Thoracic aorta (tissue), 2 donors: Measurements from ENCODE around the gene BCL10. TPM values are rescaled to one million over a fixed set of nuclear protein-coding genes. Genes with fewer than 3 reads are reported as not detected.

Experiments
- ATAC-seq: fragments of 150-250 bp; one replicate; pipeline ENCODE4 v1.8.0; 2017; ENCODE audit warnings: low read depth; ENCODE audit not compliant: insufficient number of reproducible peaks, low FRiP score
- DNase-seq: peaks from one replicate; pipeline ENCODE4 v3.0.0-alpha.2; 2020; ENCODE audit warnings: low spot score
- H3K27ac ChIP-seq, 2 donors: fragments of 200-600 bp; sonication (generic); 1 replicate in 1 of 2; 2 replicates in 1 of 2; pipeline ENCODE4 v1.5.1; 2016; ENCODE audit warnings: mild to moderate bottlenecking in 2 of 2, moderate library complexity in 2 of 2
- H3K27me3 ChIP-seq: fragments of 200-600 bp; sonication (generic); replicated peaks from 2 replicates; pipeline ENCODE4 v1.6.0; 2016; ENCODE audit warnings: mild to moderate bottlenecking; ENCODE audit not compliant: insufficient read depth
- H3K36me3 ChIP-seq: fragments of 200-600 bp; sonication (generic); one replicate; pipeline ENCODE4 v1.5.1; 2016
- H3K4me1 ChIP-seq, 2 donors: fragments of 200-600 bp; sonication (generic); 1 replicate in 1 of 2; 2 replicates in 1 of 2; pipeline versions ENCODE4 v1.5.1 to v1.6.0; 2016; ENCODE audit warnings: low read depth in 2 of 2, mild to moderate bottlenecking in 1 of 2; ENCODE audit not compliant: control insufficient read depth in 1 of 2
- H3K4me3 ChIP-seq: fragments of 200-600 bp; sonication (generic); 2 replicates; pipeline ENCODE4 v1.5.1; 2016; ENCODE audit warnings: mild to moderate bottlenecking
- H3K9me3 ChIP-seq: fragments of 200-600 bp; sonication (generic); 2 replicates; pipeline ENCODE4 v1.5.1; 2016
- total RNA-seq, 2 donors: library from RNA; depleted of rRNA; stranded (reverse); fragments of >200 nt; gene quantifications; one replicate each; pipeline versions ENCODE4 v1.1.0 to v1.2.3, GENCODE V29; 2016
- TF ChIP-seq, protein P1 (sequence below): fragments of 200-600 bp; sonication (generic); IDR thresholded peaks from one replicate; pipeline ENCODE4 v1.5.1; 2019; ENCODE audit warnings: antibody characterized with exemption

Gene BCL10
- total RNA-seq, 2 donors from 2014 or later = 13.8 to 34.2 TPM

DNA sequence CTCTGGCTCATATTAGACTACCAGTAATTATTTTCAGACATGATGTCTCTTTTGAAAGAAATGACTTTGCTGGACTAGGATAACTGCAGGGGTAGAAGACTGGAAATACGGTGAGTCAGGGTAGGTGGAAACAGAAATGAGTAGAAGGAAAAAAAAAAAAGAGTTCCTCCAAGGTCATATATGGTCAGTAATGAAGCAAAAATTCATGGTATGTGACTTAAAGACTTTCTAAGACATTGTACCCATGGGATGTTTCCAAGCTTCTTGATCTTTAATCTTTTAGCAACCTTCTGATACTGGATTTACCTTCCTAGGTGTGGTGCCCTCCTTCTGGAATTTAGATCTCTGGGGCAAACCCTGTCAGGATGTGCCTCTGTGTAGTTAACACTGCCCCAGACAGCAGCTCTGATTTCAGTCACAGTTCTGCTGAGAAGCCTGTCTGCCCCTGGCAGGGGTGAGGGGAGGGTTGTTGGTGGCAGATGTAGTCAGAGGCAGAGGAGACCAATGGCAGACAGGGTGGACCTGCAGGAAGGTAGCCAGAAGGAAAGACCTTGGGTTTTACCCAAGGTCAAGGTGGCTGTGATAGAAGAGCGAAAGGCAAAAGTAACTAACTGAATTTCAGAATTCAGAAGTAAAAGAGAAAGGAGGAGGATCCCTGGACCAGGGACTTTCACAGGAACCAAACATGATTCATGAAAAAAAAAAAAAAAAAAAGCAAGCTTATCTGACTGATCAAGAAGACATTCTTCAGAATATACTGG, 44.1 kb upstream of the BCL10 start:
- Histone ChIP-seq H3K27me3 (no peaks in the 10 kb centered on the region), H3K27ac (peak overlapping the region in 1 of 2 donors; percentile 65)

DNA sequence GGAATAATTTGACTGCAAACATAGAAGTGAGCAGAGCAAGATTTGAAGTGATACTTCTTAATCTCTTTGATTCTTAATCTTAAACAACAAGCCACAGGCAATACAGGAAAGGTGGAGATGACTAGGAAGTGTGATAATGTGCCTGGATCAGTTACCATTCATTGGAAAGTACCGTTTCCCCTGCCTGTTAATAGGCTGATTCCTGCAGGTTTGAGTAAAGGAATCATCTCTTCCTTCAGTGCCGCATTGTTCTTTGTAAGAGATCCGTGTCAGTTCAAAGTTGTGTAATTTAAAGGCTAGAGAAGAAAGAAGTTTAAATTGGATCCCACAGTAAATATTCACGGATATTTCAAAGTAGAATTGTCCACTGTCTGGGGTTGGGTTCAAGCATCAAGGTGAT, 43.5 kb upstream of the BCL10 start:
- no peaks in the 10 kb centered on the region for H3K36me3 ChIP-seq
- no peaks in the 10 kb centered on the region for H3K9me3 ChIP-seq
- H3K4me3 ChIP-seq = no peak overlapping the region
- no peaks in the 10 kb centered on the region for H3K27me3 ChIP-seq
- TF ChIP-seq, protein P1, sequence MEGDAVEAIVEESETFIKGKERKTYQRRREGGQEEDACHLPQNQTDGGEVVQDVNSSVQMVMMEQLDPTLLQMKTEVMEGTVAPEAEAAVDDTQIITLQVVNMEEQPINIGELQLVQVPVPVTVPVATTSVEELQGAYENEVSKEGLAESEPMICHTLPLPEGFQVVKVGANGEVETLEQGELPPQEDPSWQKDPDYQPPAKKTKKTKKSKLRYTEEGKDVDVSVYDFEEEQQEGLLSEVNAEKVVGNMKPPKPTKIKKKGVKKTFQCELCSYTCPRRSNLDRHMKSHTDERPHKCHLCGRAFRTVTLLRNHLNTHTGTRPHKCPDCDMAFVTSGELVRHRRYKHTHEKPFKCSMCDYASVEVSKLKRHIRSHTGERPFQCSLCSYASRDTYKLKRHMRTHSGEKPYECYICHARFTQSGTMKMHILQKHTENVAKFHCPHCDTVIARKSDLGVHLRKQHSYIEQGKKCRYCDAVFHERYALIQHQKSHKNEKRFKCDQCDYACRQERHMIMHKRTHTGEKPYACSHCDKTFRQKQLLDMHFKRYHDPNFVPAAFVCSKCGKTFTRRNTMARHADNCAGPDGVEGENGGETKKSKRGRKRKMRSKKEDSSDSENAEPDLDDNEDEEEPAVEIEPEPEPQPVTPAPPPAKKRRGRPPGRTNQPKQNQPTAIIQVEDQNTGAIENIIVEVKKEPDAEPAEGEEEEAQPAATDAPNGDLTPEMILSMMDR = no peak
- DNase-seq (no peak), ATAC-seq (no peak)
- peaks cover 10 to 14% of the 10 kb centered on the region in 2 donors for H3K4me1 ChIP-seq
- H3K27ac ChIP-seq = peak overlapping the region in 1 of 2 donors; percentile 65

More for the DNA sequence above, 44.1 kb upstream of the BCL10 start:
- Histone ChIP-seq H3K9me3 (no peaks in the 10 kb centered on the region), H3K4me1 (peaks cover 4 to 9% of the 10 kb centered on the region in 2 donors), H3K4me3 (no peak overlapping the region), H3K36me3 (no peaks in the 10 kb centered on the region)
- no peak for DNase-seq
- TF ChIP-seq, protein P1 = no peak
- no peak for ATAC-seq

DNA sequence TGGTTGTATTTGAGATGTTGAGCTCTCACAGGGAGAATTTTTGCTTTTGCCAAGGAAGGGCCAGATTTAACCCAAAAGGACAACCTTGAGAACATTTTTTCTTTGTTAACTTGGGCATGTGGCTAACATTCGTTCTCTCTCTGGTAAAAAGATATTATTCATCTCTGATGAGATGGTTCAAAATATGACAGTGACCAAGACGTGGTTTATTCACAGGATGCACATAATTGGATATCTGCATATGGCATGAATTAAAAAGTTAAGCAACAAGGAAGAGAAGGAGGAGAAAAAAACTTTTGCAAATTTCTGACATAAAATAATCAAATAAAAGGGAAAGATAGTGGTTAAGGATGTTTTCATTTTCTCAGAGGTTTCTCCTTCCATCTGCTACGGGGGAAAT, 43.1 kb upstream of the BCL10 start:
- no peak for DNase-seq
- Histone ChIP-seq H3K27ac (no peak overlapping the region), H3K4me1 (peaks cover 15 to 19% of the 10 kb centered on the region in 2 donors), H3K4me3 (no peak overlapping the region), H3K9me3 (no peaks in the 10 kb centered on the region), H3K36me3 (no peaks in the 10 kb centered on the region), H3K27me3 (no peaks in the 10 kb centered on the region)
- TF ChIP-seq, protein P1 = no peak
- no peak for ATAC-seq

DNA sequence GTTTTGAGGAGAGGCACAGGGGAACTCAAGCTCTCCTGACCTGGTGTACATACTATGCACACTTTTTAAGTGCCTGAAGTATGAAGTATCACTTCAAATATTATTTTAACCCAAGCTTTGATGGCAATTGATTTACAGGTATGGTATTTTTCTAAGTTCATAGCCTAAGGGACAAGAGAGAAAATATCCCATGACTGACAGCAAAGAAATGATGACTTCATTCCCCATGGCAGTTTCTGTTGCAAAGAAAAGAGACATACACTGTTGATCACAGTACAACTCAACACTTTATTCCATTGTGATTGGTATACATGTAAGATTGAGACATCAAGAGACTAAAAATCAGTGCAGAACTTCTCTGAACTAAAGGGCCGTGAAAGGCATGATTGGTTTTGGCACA, 41.8 kb upstream of the BCL10 start:
- TF ChIP-seq, protein P1 = no peak
- H3K4me1 ChIP-seq = peaks cover 27 to 28% of the 10 kb centered on the region in 2 donors
- H3K9me3 ChIP-seq = no peaks in the 10 kb centered on the region
- no peaks in the 10 kb centered on the region for H3K27me3 ChIP-seq
- no peaks in the 10 kb centered on the region for H3K36me3 ChIP-seq
- ATAC-seq (no peak), DNase-seq (no peak)
- H3K4me3 ChIP-seq = no peak overlapping the region
- H3K27ac ChIP-seq = no peak overlapping the region

DNA sequence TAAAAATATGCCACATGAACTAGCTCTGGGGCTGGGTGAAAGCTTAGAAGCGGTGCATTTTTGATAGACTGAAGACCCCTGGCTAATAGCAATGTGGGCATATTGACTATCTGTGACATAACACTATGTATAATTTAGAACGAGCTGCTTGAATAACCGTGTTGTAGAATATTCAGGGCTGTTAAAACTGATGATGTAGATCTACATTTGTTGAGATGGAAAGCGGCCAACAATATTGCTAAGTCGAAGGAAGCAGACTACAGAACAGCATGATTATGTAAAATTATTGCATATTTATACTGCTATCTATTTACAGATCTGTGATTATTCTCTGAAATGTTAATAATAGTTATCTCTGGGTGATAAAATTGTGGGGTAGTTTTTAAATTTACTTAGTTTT, 41.1 kb upstream of the BCL10 start:
- no peak for DNase-seq
- H3K4me3 ChIP-seq = no peak overlapping the region
- H3K27ac ChIP-seq = no peak overlapping the region
- no peaks in the 10 kb centered on the region for H3K9me3 ChIP-seq
- TF ChIP-seq, protein P1 = no peak
- H3K36me3 ChIP-seq = no peaks in the 10 kb centered on the region
- ATAC-seq = no peak
- H3K4me1 ChIP-seq = peaks cover 27 to 28% of the 10 kb centered on the region in 2 donors
- H3K27me3 ChIP-seq = no peaks in the 10 kb centered on the region
